ENCODE data around the gene VPS45. TPM values are rescaled to one million over a fixed set of nuclear protein-coding genes. Genes with fewer than 3 reads are reported as not detected.

The VPS45 gene
- total and polyA plus RNA-seq, 2 of the 13 experiments (the other 11 are each of a cell fraction or from before 2014, with no cell fraction given), result 15.2 to 25.2 TPM

DNA sequence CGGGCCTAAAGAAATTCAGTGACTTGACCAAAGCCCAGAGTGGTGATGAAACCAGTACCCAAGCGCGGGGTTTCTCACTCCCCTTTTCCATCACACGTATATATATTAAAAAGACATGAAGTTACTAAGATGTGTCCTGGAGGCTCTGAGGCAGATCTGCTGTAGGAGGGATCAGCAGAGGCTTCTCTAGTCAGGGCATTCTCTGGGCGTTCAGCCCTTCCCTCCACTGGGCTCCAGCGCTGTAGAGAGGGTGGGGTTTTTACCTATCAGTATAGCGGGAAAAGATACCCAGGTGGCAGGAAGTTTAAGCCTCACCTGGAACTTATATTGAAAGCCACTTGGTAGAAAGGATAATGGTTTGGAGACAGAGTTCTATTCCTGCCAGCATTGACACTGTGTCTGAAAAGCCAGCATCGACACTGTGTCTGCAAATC, 81.3 kb downstream of the VPS45 start (continued):
- TF ChIP-seq TCF7L2 (IDR thresholded peaks at IDR 0.05; ENCODE audit: low read depth, low read length), result no peak

DNA sequence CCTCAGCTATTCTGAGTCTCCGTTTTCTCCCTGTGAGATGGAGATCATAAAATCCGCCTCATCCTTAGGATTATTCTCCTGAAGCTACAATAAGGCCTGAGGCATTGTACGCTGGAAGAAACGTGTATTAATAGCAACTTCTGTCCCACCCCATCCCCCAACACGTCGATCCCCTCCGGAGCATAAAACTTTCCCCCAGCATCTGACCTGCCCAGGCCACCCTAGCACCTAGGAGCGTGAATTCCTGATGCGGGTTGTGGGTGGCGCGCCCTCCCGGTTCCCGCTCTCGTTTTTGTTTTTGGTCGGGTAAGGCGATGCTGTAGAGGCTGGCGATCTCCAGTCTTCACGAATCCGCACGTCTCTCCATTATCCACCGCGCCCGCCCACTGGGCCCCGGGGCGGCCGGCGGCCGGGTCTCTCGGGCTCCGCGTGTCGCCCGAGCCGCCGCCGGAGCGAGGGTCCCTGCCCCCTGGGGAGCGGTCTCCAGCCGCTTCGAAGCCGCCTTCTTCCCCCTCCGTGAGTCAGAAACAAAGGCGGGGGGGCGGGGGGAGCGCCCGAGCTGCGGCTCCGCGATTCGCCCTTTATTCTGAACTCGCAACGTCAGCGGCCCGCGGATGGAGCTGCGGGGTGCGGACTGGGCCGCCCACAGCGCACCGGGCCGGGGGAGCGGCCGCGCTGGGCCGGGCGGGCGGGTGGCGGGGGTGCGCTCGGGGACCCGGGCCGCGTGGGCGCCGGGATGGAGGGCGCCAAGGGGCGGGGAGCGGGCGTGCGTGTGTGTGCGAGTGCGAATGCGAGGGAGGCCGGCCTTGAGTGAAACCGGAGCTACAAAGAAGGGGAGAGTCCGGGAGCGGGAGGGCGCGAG, 81.9 kb downstream of the VPS45 start, which contains the start of gene PLEKHO1:
PLEKHO1 (plus strand) TSS at position 646 of the 862 bp plus-strand sequence. CDS start 342 bp downstream, outside the sequence.
- H3K4me3 ChIP-seq (replicated peaks in 1 of 3; ENCODE audit: insufficient read depth in 1 of 3, low read depth in 2 of 3, low read length in 3 of 3), result peak within 1 kb of the TSS; percentile 76 to 88 (median 83)
- no peaks in the 10 kb centered on the region for H3K9me3 ChIP-seq (ENCODE audit: low read length)
- FAIRE-seq, result no peak
- H3K27ac ChIP-seq (ENCODE audit: extremely low read length, insufficient read depth, low read length), result no peak within 1 kb of the TSS
- CTCF ChIA-PET (ENCODE audit: low intra/inter-chr PET ratio, low total read pairs), result no interaction called here
- peak within 1 kb of the TSS; percentile 82 for H3K4me2 ChIP-seq (ENCODE audit: low read depth, low read length)
- intact Hi-C loops (cut with micrococcal nuclease; ENCODE audit: unreplicated experiment), result no loop called here
- peaks cover 1 to 6% of the 10 kb centered on the region in 2 experiments; a peak in 1 of 5 replicates for H3K36me3 ChIP-seq (replicated peaks in 1 of 2; ENCODE audit: control insufficient read depth in 1 of 2, insufficient read depth in 2 of 2, low read length in 2 of 2)
- no TSS peak for BruUV-seq (replicated peaks)
- H3K27me3 ChIP-seq (ENCODE audit: control insufficient read depth in 1 of 2, insufficient read depth in 2 of 2, low read length in 2 of 2), result no peaks in the 10 kb centered on the region
- peak; percentile 27 for DNase-seq (ENCODE audit: low spot score)
- H4K20me1 ChIP-seq (ENCODE audit: insufficient read depth, low read length), result no peaks in the 10 kb centered on the region
- WGBS (ENCODE audit: low lambda C conversion rate), result 5% methylated on average over 20 of the region's 89 CpGs
- in situ Hi-C loops (cut with HindIII; ENCODE audit: extremely low pct_ligation_motif_present, low pct_unique_long_range_greater_than_20kb), result no loop called here
- peak; percentile 79 for ATAC-seq
- no peaks in the 10 kb centered on the region for H3K79me2 ChIP-seq (ENCODE audit: insufficient read depth, low read length)
- H3K9ac ChIP-seq (ENCODE audit: insufficient read depth, low read depth, low read length), result peak within 1 kb of the TSS; percentile 75
- POLR2A ChIA-PET, result interaction anchor here (0.8 to 2.1 kb wide), 2 partner anchors 12 to 263 kb away, joined by 3 to 4 read pairs; a partner anchor contains a TSS
- no peak within 1 kb of the TSS for H2AFZ ChIP-seq (ENCODE audit: low read length)
- peaks cover 25% of the 10 kb centered on the region for H3K4me1 ChIP-seq (ENCODE audit: insufficient read depth, low read length)
- TF ChIP-seq ZSCAN20 (CRISPR knock-in tag; IDR thresholded peaks at IDR 0.05; ENCODE audit: borderline replicate concordance) (no peak), SRSF1 (optimal IDR thresholded peaks at IDR 0.05; ENCODE audit: low read depth, low read length) (peak; percentile 58), ISL2 (CRISPR knock-in tag; IDR thresholded peaks at IDR 0.05) (no peak), ZKSCAN8 (CRISPR knock-in tag; IDR thresholded peaks at IDR 0.05; ENCODE audit: borderline replicate concordance) (no peak), SIN3B (IDR thresholded peaks at IDR 0.05; ENCODE audit: low read length) (no peak), FOXM1 (CRISPR knock-in tag; IDR thresholded peaks at IDR 0.05) (no peak), BORCS8-MEF2B (CRISPR knock-in tag; IDR thresholded peaks at IDR 0.05) (no peak), SNAPC2 (CRISPR knock-in tag; IDR thresholded peaks at IDR 0.05) (no peak)
- TF ChIP-seq, protein P1, sequence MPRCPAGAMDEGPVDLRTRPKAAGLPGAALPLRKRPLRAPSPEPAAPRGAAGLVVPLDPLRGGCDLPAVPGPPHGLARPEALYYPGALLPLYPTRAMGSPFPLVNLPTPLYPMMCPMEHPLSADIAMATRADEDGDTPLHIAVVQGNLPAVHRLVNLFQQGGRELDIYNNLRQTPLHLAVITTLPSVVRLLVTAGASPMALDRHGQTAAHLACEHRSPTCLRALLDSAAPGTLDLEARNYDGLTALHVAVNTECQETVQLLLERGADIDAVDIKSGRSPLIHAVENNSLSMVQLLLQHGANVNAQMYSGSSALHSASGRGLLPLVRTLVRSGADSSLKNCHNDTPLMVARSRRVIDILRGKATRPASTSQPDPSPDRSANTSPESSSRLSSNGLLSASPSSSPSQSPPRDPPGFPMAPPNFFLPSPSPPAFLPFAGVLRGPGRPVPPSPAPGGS (CRISPR knock-in tag; IDR thresholded peaks at IDR 0.05), result no peak
- TF ChIP-seq, protein P2, sequence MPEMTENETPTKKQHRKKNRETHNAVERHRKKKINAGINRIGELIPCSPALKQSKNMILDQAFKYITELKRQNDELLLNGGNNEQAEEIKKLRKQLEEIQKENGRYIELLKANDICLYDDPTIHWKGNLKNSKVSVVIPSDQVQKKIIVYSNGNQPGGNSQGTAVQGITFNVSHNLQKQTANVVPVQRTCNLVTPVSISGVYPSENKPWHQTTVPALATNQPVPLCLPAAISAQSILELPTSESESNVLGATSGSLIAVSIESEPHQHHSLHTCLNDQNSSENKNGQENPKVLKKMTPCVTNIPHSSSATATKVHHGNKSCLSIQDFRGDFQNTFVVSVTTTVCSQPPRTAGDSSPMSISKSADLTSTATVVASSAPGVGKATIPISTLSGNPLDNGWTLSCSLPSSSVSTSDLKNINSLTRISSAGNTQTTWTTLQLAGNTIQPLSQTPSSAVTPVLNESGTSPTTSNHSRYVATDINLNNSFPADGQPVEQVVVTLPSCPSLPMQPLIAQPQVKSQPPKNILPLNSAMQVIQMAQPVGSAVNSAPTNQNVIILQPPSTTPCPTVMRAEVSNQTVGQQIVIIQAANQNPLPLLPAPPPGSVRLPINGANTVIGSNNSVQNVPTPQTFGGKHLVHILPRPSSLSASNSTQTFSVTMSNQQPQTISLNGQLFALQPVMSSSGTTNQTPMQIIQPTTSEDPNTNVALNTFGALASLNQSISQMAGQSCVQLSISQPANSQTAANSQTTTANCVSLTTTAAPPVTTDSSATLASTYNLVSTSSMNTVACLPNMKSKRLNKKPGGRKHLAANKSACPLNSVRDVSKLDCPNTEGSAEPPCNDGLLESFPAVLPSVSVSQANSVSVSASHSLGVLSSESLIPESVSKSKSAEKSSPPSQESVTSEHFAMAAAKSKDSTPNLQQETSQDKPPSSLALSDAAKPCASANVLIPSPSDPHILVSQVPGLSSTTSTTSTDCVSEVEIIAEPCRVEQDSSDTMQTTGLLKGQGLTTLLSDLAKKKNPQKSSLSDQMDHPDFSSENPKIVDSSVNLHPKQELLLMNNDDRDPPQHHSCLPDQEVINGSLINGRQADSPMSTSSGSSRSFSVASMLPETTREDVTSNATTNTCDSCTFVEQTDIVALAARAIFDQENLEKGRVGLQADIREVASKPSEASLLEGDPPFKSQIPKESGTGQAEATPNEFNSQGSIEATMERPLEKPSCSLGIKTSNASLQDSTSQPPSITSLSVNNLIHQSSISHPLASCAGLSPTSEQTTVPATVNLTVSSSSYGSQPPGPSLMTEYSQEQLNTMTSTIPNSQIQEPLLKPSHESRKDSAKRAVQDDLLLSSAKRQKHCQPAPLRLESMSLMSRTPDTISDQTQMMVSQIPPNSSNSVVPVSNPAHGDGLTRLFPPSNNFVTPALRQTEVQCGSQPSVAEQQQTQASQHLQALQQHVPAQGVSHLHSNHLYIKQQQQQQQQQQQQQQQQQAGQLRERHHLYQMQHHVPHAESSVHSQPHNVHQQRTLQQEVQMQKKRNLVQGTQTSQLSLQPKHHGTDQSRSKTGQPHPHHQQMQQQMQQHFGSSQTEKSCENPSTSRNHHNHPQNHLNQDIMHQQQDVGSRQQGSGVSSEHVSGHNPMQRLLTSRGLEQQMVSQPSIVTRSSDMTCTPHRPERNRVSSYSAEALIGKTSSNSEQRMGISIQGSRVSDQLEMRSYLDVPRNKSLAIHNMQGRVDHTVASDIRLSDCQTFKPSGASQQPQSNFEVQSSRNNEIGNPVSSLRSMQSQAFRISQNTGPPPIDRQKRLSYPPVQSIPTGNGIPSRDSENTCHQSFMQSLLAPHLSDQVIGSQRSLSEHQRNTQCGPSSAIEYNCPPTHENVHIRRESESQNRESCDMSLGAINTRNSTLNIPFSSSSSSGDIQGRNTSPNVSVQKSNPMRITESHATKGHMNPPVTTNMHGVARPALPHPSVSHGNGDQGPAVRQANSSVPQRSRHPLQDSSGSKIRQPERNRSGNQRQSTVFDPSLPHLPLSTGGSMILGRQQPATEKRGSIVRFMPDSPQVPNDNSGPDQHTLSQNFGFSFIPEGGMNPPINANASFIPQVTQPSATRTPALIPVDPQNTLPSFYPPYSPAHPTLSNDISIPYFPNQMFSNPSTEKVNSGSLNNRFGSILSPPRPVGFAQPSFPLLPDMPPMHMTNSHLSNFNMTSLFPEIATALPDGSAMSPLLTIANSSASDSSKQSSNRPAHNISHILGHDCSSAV (CRISPR knock-in tag; IDR thresholded peaks at IDR 0.05; ENCODE audit: borderline replicate concordance), result no peak
- TF ChIP-seq, protein P3, sequence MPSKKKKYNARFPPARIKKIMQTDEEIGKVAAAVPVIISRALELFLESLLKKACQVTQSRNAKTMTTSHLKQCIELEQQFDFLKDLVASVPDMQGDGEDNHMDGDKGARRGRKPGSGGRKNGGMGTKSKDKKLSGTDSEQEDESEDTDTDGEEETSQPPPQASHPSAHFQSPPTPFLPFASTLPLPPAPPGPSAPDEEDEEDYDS (CRISPR knock-in tag; IDR thresholded peaks at IDR 0.05), result no peak

All from HepG2 (cell line).